ENCODE data around the gene CYP2W1.
"Not testable (repeated sequence)": the region's sequence is repeated elsewhere in the genome, so short reads cannot be mapped to it uniquely, and the experiment has no call there.

The CYP2W1 gene

DNA sequence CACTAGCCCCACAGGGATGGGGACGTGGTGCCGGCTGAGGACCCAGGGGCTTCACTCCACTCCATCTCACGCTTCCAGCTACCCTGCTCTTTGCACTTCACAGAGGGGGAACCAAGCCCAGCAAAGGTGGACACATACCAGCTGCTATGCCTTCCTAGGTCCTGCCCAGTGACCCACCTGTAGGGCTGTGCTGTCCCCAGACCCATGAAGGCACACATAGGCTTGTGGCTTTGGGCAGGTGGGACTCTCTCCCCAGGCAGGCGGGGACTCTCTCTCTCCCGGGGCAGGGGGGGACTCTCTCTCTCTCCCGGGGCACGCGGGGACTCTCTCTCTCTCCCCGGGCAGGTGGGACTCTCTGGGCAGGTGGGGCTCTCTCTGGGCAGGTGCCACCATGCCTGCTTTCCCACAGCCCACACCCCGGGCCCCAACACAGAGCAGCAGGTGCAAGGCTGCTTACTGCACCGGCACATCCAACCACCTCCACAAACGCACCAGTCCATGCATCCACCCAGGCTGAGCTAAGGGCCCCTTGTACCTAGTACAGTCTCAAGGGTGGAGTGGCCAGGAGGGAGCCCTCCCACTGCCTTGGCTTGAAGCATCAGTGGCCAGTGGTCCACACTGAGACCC lies 47.6 kb downstream of the CYP2W1 start:
- DNase-seq: no peak

GRCh38 chr7:1031716-1032455 lies 48.9 kb downstream of the CYP2W1 start:
- DNase-seq: no peak

DNA sequence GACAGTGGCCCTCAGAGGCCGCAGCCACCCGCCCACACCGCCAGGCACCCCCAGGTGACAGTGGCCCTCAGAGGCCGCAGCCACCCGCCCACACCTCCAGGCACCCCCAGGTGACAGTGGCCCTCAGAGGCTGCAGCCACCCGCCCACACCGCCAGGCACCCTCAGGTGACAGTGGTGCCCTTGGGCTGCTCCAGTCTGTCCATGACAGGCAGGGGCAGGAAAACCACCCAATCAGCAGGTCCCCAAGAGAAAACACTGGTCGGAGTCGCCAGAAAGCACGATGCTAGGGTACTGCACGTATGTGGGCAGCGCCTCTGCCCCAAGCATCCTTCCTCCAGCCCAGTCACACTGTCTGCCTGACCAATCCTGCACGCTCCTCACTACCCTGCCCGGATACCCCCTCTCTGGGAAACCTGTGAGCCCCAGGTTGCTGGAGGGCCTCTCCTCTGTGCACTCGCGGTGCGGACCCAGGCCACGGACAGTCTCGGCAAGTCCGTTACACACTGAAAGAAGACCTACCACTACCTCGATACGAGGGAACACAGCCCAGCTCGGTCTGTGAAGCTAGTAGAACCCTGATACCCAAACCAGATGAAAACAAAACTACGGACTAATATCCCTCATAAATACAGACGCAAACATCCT lies 49.7 kb downstream of the CYP2W1 start:
- DNase-seq: no peak

DNA sequence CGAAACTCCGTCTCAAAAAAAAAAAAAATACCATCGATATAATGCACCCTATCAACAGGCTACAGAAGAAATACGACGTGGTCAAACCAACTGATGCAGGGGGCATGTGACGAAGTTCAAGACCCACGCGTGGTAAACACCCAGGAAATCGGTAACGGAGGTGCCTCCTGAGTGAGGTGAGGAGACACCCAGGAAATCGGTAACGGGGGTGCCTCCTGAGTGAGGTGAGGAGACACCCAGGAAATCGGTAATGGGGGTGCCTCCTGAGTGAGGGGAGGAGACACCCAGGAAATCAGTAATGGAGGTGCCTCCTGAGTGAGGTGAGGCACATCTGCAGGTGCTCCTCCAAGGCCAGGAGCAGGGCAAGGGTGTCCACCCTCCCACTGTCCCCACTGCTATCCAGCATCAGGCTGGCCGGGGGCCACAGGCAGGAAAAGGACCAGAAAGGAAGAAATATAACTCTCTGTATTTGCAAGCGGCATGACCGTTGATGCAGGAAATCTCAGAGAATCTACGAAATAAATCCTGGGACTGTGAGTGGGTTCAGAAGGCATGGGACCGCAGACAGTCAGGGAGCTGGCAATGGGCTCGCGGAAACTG lies 50.7 kb downstream of the CYP2W1 start:
- no peak for DNase-seq

- DNase-seq: not testable (repeated sequence)
Measured at GRCh38 chr7:1034769-1035168, 51.8 kb downstream of the CYP2W1 start.

DNA sequence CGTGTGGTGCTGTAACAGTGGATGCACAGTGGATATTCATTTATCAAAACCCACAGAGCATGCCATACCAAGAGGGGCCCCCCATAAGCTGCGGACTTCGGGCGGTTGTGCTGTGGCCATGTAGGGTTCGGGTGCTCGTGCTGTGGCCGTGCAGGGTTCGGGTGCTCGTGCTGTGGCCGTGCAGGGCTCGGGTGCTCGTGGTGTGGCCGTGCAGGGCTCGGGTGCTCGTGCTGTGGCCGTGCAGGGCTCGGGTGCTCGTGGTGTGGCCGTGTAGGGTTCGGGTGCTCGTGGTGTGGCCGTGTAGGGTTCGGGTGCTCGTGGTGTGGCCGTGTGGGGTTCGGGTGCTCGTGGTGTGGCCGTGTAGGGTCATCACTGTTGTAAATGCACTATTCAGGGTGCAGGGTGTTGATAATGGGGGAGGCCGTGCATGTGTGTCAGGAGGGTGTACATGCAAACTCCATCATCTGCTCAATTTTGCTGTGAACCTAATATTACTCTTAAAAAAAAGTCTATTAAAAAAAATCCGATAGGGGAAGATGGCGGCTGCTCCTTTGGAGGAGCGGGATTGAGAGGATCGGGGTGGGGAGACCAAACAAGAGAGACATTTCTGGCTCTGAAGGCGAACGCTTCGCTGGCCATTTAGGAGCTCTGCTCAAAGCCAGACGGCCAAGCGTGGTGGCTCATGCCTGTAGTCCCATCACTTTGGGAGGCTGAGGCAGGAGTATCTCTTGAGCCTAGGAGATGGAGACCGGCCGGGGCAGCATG lies 53.4 kb downstream of the CYP2W1 start:
- DNase-seq: not testable (repeated sequence)
